C4-2B (cell line): ENCODE data around the gene DOCK11.

Experiments used
- H3K27ac ChIP-seq: fragments of 450-650 bp; 2 replicates; pipeline ENCODE4 v1.5.1; 2017
- CTCF ChIP-seq: fragments of 450-650 bp; conservative IDR thresholded peaks from 2 replicates; pipeline ENCODE4 v1.5.1; 2017; ENCODE audit warnings: mild to moderate bottlenecking
- ZFX ChIP-seq: fragments of 450-650 bp; IDR thresholded peaks from 2 replicates; pipeline ENCODE4 v1.6.1; 2017

DOCK11 gene

DNA sequence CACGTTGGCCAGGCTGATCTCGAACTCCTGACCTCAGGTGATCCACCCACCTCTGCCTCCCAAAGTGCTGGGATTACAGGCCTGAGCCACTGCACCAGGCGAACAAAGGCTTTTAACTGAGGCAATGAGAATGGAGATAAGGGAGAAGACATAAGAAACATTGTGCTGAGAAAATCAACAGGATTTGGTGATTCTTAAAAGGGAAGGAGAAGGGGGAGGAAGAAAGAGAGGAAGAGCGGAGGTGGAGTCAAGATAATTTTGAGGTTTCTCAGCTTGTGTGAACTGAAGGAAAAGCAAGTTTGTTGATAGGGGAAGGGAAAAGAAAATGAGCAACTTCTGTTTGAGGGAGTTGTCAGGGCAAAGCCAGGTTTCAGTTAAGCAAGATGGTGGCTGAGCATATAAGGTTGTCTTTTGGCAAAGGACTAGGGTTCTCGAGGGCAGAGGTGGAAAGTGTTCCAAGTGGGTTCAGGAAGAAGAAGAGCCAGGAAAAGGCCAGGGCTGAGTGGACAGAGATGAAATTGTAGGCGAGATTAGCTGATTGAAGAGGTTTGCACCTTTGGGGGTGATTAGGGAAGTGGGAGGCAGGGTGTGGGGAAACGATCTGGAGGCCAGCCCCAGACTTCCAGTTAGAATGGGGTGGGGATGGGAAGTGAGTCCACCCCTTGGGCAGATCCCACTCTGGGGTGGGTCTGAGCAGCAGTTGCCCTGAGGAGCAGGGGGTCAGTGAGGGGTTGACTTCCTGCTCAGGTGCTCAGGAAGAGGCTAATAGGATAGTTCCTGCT is 7.8 kb downstream of the DOCK11 start:
- no peak for TF ChIP-seq ZFX
- no peak overlapping the region for H3K27ac ChIP-seq

- no peak overlapping the region for H3K27ac ChIP-seq
- TF ChIP-seq CTCF = no peak
- TF ChIP-seq ZFX = no peak
These were observed 9.0 kb downstream of the DOCK11 start for GRCh38 chrX:118504581-118504980.

- no peak overlapping the region for H3K27ac ChIP-seq
- no peak for TF ChIP-seq CTCF
- no peak for TF ChIP-seq ZFX
These were observed 11.3 kb downstream of the DOCK11 start for GRCh38 chrX:118506805-118507480.

- no peak overlapping the region for H3K27ac ChIP-seq
- TF ChIP-seq ZFX (no peak), CTCF (no peak)
These were observed 12.2 kb downstream of the DOCK11 start for GRCh38 chrX:118507766-118508165.

DNA sequence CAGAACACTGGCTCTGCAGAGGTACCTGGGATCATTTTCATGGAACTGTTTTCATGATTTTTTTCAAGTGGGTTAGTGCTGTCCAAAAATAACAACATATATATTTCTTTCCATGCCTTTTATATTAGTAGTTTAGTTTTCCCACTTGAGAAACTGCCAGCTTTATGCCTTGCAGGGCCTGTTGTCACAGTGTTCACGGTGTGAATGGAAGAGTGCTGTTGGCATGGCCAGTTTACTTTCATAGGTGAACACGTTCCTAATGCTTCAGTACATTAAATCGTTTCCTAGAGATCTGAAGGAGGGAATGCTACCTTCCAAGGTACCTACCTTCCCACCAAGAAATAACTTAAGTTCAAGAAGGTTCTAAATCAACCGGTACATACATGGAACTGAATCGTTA is 12.6 kb downstream of the DOCK11 start:
- H3K27ac ChIP-seq = no peak overlapping the region
- TF ChIP-seq ZFX = no peak
- no peak for TF ChIP-seq CTCF

- TF ChIP-seq CTCF (no peak), ZFX (no peak)
- H3K27ac ChIP-seq = no peak overlapping the region
These were observed 13.0 kb downstream of the DOCK11 start for GRCh38 chrX:118508635-118509034.

GRCh38 chrX:118510111-118510510 is 14.5 kb downstream of the DOCK11 start:
- no peak for TF ChIP-seq ZFX
- TF ChIP-seq CTCF = no peak
- no peak overlapping the region for H3K27ac ChIP-seq
